ENCODE measurements around the gene ARHGAP28. TPM values are rescaled to one million over a fixed set of nuclear protein-coding genes. Genes with fewer than 3 reads are reported as not detected.

The ARHGAP28 gene
- total and polyA plus RNA-seq, 10 of the 15 experiments (the other 5 are each of a cell fraction or from before 2014, with no cell fraction given): not detected

- TF ChIP-seq RAD51 (IDR thresholded peaks at IDR 0.05): no peak
- TF ChIP-seq TCF3 (IDR thresholded peaks at IDR 0.05; ENCODE audit: borderline replicate concordance, insufficient read depth, low read depth, low read length): no peak
- no peak for TF ChIP-seq ZBTB11 (CRISPR knock-in tag; IDR thresholded peaks at IDR 0.05)
- TF ChIP-seq RAD21 (IDR thresholded peaks at IDR 0.05; ENCODE audit: insufficient read depth, low read depth, low read length): no peak
- no peak for TF ChIP-seq JUNB (IDR thresholded peaks at IDR 0.05)
- TF ChIP-seq RELA (IDR thresholded peaks at IDR 0.05; ENCODE audit: borderline replicate concordance, partially characterized antibody): no peak
- no peak for TF ChIP-seq ZNF274 (IDR thresholded peaks at IDR 0.05; ENCODE audit: insufficient read depth, insufficient read length)
- TF ChIP-seq YY1 (IDR thresholded peaks at IDR 0.05; ENCODE audit: low read depth, low read length): no peak
- TF ChIP-seq YBX1 (IDR thresholded peaks at IDR 0.05): no peak
- no peak for TF ChIP-seq FOXM1 (IDR thresholded peaks at IDR 0.05; ENCODE audit: low read depth, low read length)
- TF ChIP-seq NBN (IDR thresholded peaks at IDR 0.05): no peak
- no peaks in the 10 kb centered on the region for H3K4me1 ChIP-seq (ENCODE audit: control insufficient read depth, insufficient read depth, low read length)
- no peak overlapping the region for H3K4me3 ChIP-seq
- no peak for FAIRE-seq
- intact Hi-C loops (cut with micrococcal nuclease; ENCODE audit: unreplicated experiment): no loop called here
- no peak overlapping the region for H3K9ac ChIP-seq (ENCODE audit: control insufficient read depth, insufficient read depth, low read length)
- ATAC-seq: no peak
- RAD21 ChIA-PET (ENCODE audit: unreplicated experiment): no interaction called here
- H2AFZ ChIP-seq (ENCODE audit: control insufficient read depth, low read depth, low read length): no peak overlapping the region
- no peaks in the 10 kb centered on the region for H4K20me1 ChIP-seq (ENCODE audit: control insufficient read depth, insufficient read depth)
- BruUV-seq (replicated peaks): no TSS peak
- CTCF ChIA-PET: no interaction called here
- no peaks in the 10 kb centered on the region for H3K9me3 ChIP-seq (replicated peaks; ENCODE audit: control insufficient read depth, insufficient read depth, low read length)
- SMC1A ChIA-PET (ENCODE audit: uncharacterized antibody, unreplicated experiment): no interaction called here
- POLR2A ChIA-PET: no interaction called here
- no peak overlapping the region for H3K27ac ChIP-seq (ENCODE audit: control insufficient read depth, insufficient read depth)
- no peak overlapping the region for H3K4me2 ChIP-seq (ENCODE audit: control insufficient read depth, insufficient read depth)
- 0% methylated on average over 2 of the region's 2 CpGs for WGBS (ENCODE audit: insufficient coverage, insufficient replicate concordance, low lambda C conversion rate, missing lambda C conversion rate)
- H3K79me2 ChIP-seq (ENCODE audit: control insufficient read depth, insufficient read depth, low read length): no peaks in the 10 kb centered on the region
- H3K27me3 ChIP-seq (replicated peaks in 1 of 2; ENCODE audit: control insufficient read depth in 2 of 2, insufficient read depth in 2 of 2, low read length in 1 of 2): no peaks in the 10 kb centered on the region
- DNase-seq (ENCODE audit: low read depth, low spot score): no peak
- no peaks in the 10 kb centered on the region for H3K36me3 ChIP-seq (ENCODE audit: control insufficient read depth in 2 of 2, insufficient read depth in 2 of 2, low read length in 1 of 2)
- in situ Hi-C loops (cut with MboI): no loop called here
Observed at GRCh38 chr18:6785001-6785400, 55.5 kb downstream of the ARHGAP28 start.
